A549 treated with AZD9567 at 1 μM for 4 hours (cell line): ENCODE data around the gene AKIP1. TPM values are rescaled to one million over a fixed set of nuclear protein-coding genes. Genes with fewer than 3 reads are reported as not detected.

Experiments used
- total RNA-seq: library from RNA; stranded (reverse); fragments of 200-300 nt; extraction: Qiagen RNA extraction; gene quantifications from 5 replicates; pipeline ENCODE4 v1.2.3, GENCODE V29; 2022; ENCODE audit not compliant: insufficient read depth

The AKIP1 gene, protein sequence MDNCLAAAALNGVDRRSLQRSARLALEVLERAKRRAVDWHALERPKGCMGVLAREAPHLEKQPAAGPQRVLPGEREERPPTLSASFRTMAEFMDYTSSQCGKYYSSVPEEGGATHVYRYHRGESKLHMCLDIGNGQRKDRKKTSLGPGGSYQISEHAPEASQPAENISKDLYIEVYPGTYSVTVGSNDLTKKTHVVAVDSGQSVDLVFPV
- total RNA-seq = 40.8 to 45.7 TPM (median 41.0 TPM) in 5 replicates

DNA sequence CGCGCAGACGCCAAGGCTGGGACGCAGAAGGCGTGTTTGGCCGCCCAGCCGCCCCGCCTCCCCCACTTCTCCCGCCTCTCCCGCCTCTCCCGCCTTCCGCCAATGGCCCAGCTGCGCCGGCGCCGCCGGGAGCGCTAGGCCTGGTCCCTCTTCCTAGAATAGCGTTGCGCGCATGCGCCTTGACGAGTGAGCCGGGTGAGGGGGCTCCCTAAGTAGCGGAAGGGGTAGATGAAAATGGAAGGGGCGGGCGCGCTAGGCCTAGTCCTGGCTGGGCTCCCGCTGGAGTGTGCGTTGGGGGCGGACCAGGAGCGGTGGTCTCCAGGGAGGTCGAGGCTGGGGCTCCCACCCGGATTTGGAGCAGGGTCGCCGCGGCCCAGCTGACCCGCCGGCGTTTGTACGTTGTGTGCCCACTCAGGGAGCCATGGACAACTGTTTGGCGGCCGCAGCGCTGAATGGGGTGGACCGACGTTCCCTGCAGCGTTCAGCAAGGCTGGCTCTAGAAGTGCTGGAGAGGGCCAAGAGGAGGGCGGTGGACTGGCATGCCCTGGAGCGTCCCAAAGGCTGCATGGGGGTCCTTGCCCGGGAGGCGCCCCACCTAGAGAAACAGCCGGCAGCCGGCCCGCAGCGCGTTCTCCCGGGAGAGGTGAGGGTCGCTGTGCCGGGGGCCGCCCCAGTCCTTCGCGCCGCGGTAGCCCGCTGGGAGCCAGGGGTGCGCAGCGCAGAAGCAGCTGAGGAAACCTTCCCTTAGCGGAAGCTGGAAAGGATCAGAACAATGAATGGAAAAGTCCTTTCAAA lies at the start of gene AKIP1:
Gene AKIP1, plus strand, starts transcription at position 161 of the 795 bp plus-strand sequence. Its CDS starts 261 bp downstream, at position 422.

DNA sequence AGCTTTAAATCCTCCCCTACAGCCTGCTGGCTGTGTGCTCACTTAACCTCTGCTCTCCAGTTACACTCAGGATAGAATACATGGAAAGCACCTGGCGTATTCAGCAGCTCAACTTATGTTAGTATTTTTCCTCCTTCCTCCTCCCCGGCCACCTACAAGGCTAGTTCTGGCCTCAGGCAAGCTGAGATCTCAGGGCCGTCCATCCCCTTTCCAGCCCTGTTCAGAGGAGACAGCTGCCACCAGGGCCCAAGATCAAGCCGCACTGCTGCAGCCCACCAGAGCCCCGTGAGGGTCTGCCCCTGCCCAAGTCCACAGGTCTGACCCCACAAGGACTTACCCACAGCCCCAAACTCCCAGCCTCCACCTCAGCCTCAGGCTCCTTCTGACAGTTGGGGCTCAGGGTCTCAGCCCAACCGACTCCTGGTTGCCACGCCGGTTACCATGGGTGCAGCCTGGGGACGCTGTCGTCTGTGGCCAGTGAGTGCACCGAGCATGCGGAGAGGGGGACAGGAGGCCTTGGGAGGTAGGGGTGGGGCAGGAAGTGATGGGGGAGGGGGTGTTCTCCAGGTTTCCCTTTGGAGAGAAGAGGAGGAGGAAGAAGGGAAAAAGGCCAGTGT lies 21.7 kb downstream of the AKIP1 start, which contains the start of gene C11orf16:
Gene C11orf16, minus strand, starts transcription at position 384 of the 617 bp plus-strand sequence. CDS start 639 bp downstream, outside the sequence.

DNA sequence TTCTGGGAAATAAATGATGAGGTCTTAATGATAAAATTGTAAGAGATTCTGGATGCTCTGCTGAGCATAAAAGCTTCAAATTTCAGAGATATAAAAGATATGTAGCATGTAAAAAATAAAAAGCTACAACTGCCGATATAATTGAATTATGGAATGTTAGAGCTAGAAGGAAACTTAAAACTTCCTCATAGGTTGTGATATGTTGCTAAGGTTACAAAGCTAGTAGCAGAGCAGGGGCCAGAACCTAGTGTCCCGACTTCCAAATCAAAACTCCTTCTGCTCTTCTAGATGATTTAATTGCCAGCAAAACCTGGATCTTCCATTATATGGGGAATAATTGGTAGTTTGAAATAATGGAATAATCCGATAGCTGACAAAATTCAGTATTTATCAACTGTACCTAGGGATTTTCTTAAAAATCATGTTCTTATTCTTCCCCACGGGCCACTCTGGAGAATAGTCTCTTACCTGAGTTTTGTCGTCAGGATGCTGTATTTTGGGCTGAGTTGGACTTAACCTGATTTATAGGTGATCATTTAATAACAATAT lies 31.6 kb downstream of the AKIP1 start, which contains the start of gene ASCL3:
Gene ASCL3, minus strand, starts transcription at position 499 of the 549 bp plus-strand sequence. CDS start 4,855 bp downstream, outside the sequence.

DNA sequence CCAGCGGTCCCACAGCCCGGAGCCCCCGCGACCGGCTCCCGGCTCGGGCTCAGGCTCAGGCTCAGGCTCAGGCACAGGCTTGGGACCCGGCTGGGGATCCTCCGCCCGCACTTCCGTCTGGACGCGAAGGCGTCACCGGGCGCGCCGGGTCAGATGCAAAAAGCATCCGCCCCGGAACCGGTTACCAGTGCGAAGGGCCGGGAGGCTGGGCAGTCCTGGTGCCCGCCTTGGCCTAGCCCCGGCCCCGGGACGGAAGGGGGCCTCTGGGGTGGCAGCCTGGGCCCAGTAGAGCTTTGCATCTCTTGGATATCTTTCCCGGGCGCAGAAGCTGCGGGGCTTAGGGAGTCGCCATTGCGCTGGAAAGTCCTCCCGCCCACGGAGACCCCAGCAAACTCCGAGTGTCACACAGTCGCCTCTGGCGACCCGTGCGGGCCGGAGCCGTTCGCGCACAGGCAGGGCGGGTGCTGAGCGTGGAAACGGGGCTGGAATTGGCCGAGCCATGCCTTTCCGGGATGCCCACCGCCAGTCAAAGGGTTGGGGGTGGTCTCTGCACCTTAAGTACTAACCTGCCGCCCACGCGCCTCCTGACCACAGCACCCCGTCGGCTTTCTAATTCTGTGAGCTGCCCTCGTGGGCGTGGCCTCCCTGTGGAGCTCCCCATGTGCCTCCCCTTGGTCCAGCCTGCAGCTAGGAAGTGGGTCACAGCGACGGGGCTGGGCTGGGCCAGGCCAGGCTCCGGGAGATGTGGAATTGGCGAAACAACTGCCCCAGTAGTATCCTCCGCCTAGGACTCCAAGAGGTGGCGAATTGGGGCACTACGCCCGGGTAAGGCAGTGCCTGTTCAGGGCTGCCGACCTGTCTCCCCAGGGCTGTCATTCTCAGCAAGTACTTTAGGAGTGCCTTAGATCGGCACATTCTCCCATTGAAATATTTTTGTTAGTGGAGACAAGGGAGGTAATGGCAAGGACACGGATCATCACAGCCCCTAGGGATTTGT lies 53.6 kb downstream of the AKIP1 start, which contains the start of gene TMEM9B:
Gene TMEM9B, minus strand, starts transcription at position 119 of the 997 bp plus-strand sequence. CDS start 129 bp downstream, outside the sequence.

Other genes starting within 250 kb of the AKIP1 start
- gene TRIM66, start 228.5 kb upstream of the AKIP1 start, total RNA-seq = 1.3 to 2.9 TPM (median 2.5 TPM) in 5 replicates
- 2,105 to 2,627 TPM (median 2,594 TPM) in 5 replicates for gene RPL27A, start 228.4 kb upstream of the AKIP1 start, total RNA-seq
- gene C11orf16, start 21.8 kb downstream of the AKIP1 start, total RNA-seq = not detected in 5 replicates
- not detected in 5 replicates for gene ASCL3, start 31.8 kb downstream of the AKIP1 start, total RNA-seq
- gene TMEM9B, start 53.3 kb downstream of the AKIP1 start, total RNA-seq = 36.0 to 42.3 TPM (median 40.5 TPM) in 5 replicates
- 0.64 to 1.1 TPM (median 0.85 TPM) in 4 of 5 replicates, not detected in the other for gene NRIP3, start 92.8 kb downstream of the AKIP1 start, total RNA-seq
- 0.31 to 0.49 TPM (median 0.42 TPM) in 4 of 5 replicates, not detected in the other for gene SCUBE2, start 180.4 kb downstream of the AKIP1 start, total RNA-seq